ENCODE data around the gene PPM1H.

Gene PPM1H

DNA sequence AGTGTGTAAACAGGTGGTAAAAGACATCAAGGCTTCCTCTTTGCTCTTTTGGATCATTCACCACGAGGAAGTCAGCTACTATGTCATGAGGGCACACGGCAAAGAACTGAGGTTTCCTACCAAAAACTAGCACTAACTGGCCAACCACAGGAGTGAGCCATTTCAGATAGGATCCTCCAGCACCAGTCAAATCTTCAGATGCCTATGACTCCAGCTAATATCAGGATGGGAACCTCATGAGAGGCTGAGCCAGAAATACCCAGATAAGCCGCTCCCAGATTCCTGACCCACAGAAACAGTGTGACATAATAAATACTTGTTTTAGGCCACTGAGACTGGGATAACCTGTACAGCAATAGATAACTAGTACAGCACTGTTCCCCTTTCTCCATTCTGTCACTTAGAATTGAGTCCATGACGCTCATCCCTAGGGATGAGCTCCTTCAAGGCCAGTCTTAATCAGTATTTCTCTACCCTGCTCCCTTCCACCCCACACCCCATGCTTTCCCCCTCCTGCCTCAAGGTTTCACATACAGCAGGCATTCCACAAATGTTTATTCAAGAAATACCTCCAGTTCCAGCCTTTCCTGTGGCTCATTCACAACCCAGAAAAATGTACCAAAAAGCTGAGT is 68.4 kb downstream of the PPM1H start:
- no peak overlapping the region for H3K4me3 ChIP-seq (ENCODE audit: low read depth, low read length)
- TF ChIP-seq, protein P1, sequence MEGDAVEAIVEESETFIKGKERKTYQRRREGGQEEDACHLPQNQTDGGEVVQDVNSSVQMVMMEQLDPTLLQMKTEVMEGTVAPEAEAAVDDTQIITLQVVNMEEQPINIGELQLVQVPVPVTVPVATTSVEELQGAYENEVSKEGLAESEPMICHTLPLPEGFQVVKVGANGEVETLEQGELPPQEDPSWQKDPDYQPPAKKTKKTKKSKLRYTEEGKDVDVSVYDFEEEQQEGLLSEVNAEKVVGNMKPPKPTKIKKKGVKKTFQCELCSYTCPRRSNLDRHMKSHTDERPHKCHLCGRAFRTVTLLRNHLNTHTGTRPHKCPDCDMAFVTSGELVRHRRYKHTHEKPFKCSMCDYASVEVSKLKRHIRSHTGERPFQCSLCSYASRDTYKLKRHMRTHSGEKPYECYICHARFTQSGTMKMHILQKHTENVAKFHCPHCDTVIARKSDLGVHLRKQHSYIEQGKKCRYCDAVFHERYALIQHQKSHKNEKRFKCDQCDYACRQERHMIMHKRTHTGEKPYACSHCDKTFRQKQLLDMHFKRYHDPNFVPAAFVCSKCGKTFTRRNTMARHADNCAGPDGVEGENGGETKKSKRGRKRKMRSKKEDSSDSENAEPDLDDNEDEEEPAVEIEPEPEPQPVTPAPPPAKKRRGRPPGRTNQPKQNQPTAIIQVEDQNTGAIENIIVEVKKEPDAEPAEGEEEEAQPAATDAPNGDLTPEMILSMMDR (IDR thresholded peaks at IDR 0.05; ENCODE audit: low read depth, low read length): no peak

DNA sequence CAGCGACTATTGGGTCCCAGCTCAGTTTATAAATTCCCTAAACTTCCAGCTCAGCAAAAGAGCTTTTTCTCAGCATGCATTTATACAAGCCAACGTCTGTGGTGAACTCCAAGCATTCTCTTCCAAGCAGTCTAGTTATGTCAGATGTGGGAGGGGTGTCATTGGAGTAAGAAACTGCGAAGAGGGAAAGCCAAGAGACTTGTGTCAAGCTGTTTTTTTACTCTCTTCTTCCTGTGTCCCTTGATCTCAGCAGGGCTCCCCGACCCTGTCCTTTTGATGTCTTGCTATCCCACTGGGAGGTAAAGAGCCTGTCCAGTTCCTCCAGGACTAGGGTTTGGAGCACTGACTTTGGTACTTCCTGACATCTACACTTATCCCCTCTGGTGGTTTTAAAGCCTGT is 69.0 kb downstream of the PPM1H start:
- TF ChIP-seq, protein P1 (IDR thresholded peaks at IDR 0.05; ENCODE audit: low read depth, low read length): no peak
- H3K4me3 ChIP-seq (ENCODE audit: low read depth, low read length): no peak overlapping the region

DNA sequence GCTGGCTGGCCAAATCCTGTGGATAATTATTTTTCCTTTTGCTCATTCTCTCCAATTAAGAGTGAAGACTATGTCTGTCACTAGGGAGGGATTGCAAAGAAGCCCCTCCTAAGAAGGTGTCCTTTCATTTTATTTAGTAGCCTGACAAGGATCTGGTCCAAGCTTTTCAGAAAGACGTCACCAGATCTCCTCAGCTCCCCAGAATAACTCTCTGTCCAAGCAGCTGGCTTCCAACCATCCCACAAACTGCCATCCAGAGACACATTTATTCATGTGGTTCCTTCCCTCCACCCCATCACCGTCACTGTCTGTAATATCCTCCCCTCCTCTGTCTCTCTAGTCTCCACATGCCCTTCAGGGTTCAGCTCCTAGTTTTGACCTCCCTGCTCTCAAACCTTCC is 69.9 kb downstream of the PPM1H start:
- TF ChIP-seq, protein P1 (IDR thresholded peaks at IDR 0.05; ENCODE audit: low read depth, low read length): no peak
- no peak overlapping the region for H3K4me3 ChIP-seq (ENCODE audit: low read depth, low read length)

DNA sequence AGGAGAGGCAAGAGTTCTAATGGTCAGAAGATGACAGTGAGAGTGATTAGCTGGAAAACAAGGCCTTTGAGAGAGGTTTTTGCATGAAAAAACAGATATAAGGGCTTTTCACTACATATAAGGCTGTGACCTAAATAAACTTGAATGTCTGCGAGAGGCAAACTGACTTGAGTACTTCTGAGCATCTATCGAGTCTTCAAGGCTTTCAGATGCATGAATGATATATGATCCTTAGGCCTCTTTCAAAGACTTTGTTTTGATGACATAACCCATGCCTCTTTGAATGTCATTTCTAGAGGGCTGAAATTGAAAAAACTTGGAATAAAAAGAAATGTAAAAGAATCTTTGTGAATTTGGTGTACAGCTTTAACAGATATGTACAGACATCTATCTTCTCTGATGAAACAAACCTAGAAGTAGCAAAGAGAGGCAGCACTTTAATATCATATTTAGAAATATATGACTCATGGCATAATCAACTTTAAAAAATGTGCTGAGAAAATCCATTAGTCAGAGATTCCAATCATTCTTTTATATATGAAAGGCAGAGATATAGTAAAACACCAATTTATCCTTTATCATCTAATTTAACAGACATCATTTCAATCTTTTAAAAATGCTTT is 72.6 kb downstream of the PPM1H start:
- H3K4me3 ChIP-seq (ENCODE audit: low read depth, low read length): no peak overlapping the region
- TF ChIP-seq, protein P1 (IDR thresholded peaks at IDR 0.05; ENCODE audit: low read depth, low read length): no peak

DNA sequence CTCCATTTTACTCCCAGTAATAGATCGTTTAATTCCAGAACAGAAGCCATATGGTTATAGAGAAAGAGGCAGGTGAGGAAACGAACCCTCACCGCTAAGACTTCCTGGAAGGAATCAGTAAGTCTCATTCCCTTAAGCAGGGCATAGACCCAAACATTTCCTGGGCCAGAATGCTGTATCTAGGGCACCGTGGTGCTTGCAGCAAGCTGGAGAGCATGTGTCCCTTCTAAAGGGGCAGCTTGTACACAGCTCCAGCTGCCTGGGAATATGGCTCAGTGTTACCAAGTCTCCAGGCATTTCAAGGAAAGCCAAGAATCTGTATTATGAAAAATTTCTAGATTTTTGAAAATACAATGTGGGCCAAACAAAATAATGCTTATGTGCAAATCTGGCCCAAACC is 73.4 kb downstream of the PPM1H start:
- no peak overlapping the region for H3K4me3 ChIP-seq (ENCODE audit: low read depth, low read length)

DNA sequence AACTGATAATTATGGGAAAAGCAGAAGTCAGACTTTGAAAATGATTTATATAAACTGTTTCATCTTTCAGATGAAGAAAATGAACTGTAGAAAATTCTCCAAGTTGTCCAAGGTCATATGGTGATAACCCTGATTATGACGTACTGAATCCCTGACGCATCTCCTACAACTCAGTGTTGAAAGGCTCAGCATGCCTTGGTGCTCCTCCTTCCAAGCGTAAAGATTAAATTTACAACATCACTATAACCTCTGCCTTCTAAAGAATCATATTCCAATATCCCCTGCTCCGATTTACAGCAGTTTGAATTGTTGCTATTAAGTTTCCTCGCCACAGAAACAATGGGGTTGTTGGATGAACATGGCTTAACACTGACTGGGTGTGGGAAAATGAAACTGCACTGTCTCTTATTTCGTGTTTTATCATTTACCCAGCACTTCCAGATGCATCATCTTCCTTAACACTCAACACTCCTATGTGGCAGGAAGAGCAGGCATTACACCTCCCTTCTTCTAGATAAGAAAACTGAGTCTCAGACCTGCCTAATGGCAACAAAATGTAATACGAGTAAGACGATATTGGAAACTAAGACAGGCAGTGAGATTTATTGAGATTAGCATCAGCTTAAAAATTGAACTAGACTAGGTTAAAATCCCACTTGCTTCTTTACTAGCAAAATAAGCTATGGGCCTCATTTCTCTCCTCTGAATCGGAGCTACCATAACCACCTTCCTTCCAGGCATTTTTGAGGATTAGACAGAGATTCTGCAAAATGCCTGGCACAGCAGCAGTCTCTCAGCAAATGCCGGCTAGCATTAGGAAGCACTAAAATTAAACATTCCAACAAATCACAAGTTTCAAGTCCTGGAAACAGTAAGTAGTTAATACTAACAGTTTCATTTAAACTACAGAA is 74.2 kb downstream of the PPM1H start:
- H3K4me3 ChIP-seq (ENCODE audit: low read depth, low read length): no peak overlapping the region
- TF ChIP-seq, protein P1 (IDR thresholded peaks at IDR 0.05; ENCODE audit: low read depth, low read length): no peak

More for the DNA sequence above, 73.4 kb downstream of the PPM1H start:
- TF ChIP-seq, protein P1 (IDR thresholded peaks at IDR 0.05; ENCODE audit: low read depth, low read length): no peak
